Lower lobe of right lung (tissue), 2 donors: ENCODE results near the gene KRT78. TPM values are rescaled to one million over a fixed set of nuclear protein-coding genes. Genes with fewer than 3 reads are reported as not detected.
A peak's percentile ranks its signal among the peaks of the same experiment; 100 is the strongest.

Experiments used
- ATAC-seq, 2 donors: fragments of 200-7000 bp; cut with Tn5 transposase; one replicate each; pipeline ENCODE4 v1.9.1; 2020 to 2022; ENCODE audit warnings: mild to moderate bottlenecking in 2 of 2, moderate library complexity in 2 of 2
- DNase-seq: peaks from one replicate; pipeline ENCODE4 v3.0.0-alpha.2; 2020
- H3K27ac ChIP-seq: fragments of 200-600 bp; one replicate; pipeline ENCODE4 v1.8.0; 2022
- H3K27me3 ChIP-seq: fragments of 200-600 bp; one replicate; pipeline ENCODE4 v1.8.0; 2022; ENCODE audit warnings: low read depth
- H3K36me3 ChIP-seq: fragments of 200-600 bp; one replicate; pipeline ENCODE4 v1.8.0; 2022; ENCODE audit warnings: mild to moderate bottlenecking
- H3K4me1 ChIP-seq: fragments of 200-600 bp; one replicate; pipeline ENCODE4 v1.8.0; 2022
- H3K4me3 ChIP-seq: fragments of 200-600 bp; one replicate; pipeline ENCODE4 v1.8.0; 2022; ENCODE audit warnings: mild to moderate bottlenecking
- H3K9me3 ChIP-seq: fragments of 200-600 bp; one replicate; pipeline ENCODE4 v1.8.0; 2022
- intact Hi-C: fragments of 100-400 bp; cut with DNase I; formaldehyde crosslinking; loops from one replicate; pipeline ENCODE4 v1.11.0; 2022
- total RNA-seq: library from RNA; stranded (reverse); fragmentation: NEBNext Ultra II Directional; extraction: Animal tissue kit (Norgen Biotek cat#: 25700); gene quantifications from one replicate; pipeline ENCODE4 v1.2.1, GENCODE V29; 2021
- TF ChIP-seq, protein P1 (sequence below): fragments of 200-600 bp; IDR thresholded peaks from one replicate; pipeline ENCODE4 v1.8.0; 2022; ENCODE audit warnings: antibody characterized with exemption, mild to moderate bottlenecking
- donor health status: DM: no; HTN: yes; CAD: no; lungs with severe emphysema.

The KRT78 gene
- total RNA-seq, 1 donor from 2014 or later: not detected

- no peaks in the 10 kb centered on the region for H3K9me3 ChIP-seq
- no peaks in the 10 kb centered on the region for H3K4me1 ChIP-seq
- DNase-seq: no peak
- no peak overlapping the region for H3K27ac ChIP-seq
- intact Hi-C loops: no loop called here
- H3K4me3 ChIP-seq: no peak overlapping the region
- H3K36me3 ChIP-seq: no peaks in the 10 kb centered on the region
- TF ChIP-seq, protein P1, sequence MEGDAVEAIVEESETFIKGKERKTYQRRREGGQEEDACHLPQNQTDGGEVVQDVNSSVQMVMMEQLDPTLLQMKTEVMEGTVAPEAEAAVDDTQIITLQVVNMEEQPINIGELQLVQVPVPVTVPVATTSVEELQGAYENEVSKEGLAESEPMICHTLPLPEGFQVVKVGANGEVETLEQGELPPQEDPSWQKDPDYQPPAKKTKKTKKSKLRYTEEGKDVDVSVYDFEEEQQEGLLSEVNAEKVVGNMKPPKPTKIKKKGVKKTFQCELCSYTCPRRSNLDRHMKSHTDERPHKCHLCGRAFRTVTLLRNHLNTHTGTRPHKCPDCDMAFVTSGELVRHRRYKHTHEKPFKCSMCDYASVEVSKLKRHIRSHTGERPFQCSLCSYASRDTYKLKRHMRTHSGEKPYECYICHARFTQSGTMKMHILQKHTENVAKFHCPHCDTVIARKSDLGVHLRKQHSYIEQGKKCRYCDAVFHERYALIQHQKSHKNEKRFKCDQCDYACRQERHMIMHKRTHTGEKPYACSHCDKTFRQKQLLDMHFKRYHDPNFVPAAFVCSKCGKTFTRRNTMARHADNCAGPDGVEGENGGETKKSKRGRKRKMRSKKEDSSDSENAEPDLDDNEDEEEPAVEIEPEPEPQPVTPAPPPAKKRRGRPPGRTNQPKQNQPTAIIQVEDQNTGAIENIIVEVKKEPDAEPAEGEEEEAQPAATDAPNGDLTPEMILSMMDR: no peak
- H3K27me3 ChIP-seq: peaks cover 35% of the 10 kb centered on the region
- ATAC-seq: no peak
Observed at GRCh38 chr12:52838609-52839435, 10.0 kb downstream of the KRT78 start.

- TF ChIP-seq, protein P1: no peak
- Histone ChIP-seq H3K4me3 (no peak overlapping the region), H3K36me3 (no peaks in the 10 kb centered on the region), H3K9me3 (no peaks in the 10 kb centered on the region), H3K27me3 (peaks cover 35% of the 10 kb centered on the region), H3K27ac (no peak overlapping the region), H3K4me1 (no peaks in the 10 kb centered on the region)
- intact Hi-C loops: no loop called here
- DNase-seq: no peak
- ATAC-seq: no peak
Observed at GRCh38 chr12:52837781-52838608, 10.8 kb downstream of the KRT78 start.

DNA sequence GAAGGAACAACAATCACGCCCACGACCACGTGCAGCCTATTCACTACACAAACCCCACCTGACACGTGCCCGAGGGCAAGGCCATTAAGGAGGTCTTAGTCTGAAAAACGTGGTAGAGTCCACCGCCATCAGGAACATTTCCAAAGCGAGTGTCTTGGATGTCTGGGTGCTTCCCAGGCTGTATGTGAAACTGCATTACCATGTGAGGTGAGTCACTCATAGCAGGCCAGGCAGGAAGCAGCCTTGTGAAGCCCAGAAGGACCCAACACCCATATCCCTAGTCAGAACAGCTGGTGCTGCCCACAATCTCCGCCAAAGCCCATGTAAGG lies 11.4 kb downstream of the KRT78 start:
- Histone ChIP-seq H3K27ac (no peak overlapping the region), H3K36me3 (no peaks in the 10 kb centered on the region), H3K4me1 (no peaks in the 10 kb centered on the region), H3K9me3 (no peaks in the 10 kb centered on the region), H3K4me3 (no peak overlapping the region), H3K27me3 (peaks cover 35% of the 10 kb centered on the region)
- no peak for DNase-seq
- TF ChIP-seq, protein P1: no peak
- peak in 1 of 2 donors; percentile 24 for ATAC-seq
- intact Hi-C loops: no loop called here

DNA sequence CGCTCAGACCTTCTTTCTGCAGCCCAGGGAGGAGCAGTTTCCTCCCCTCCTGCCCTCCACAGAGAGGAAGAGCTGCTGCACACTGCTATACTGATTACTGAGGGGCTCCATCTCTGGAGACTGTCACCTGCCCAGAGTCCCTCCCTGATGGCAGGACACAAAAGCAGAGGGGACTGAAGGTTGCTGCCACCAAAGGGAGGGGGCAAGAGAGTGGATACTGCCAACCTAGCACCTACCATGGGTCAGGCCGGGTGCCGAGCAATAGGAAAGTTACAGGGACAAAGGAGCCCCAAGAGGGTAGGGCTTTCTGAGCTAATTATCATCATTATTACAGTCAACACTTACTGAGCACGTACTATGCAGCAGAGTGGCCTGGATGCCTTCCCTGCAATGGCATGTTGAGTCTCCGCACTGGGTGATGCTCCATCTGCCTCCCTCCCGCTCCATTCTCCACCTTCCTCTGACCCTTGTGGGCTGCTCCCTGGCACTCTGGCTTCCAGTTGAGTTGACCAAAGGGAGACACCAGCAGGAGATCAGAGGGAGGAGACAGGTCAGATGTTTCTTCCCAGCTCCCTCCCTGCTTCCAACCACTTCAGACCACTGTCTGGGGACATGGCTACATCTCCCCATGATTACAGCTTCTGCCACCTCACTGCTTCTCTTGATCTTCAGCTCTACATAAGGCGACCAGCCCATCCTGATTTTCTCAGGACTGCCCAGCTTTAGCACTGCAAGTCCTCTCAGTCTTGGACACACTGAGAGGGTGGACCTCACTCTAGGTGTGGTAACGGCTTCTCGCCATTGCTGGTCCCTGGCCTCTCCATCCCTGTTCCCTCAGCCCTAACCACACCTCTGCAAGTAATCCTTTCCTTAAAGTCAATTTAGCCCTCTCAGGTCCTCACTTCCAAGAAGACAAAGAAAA lies 12.0 kb downstream of the KRT78 start:
- H3K36me3 ChIP-seq: no peaks in the 10 kb centered on the region
- DNase-seq (no peak), ATAC-seq (no peak)
- H3K27ac ChIP-seq: no peak overlapping the region
- no peak overlapping the region for H3K4me3 ChIP-seq
- peaks cover 35% of the 10 kb centered on the region for H3K27me3 ChIP-seq
- TF ChIP-seq, protein P1: no peak
- intact Hi-C loops: no loop called here
- no peaks in the 10 kb centered on the region for H3K4me1 ChIP-seq
- no peaks in the 10 kb centered on the region for H3K9me3 ChIP-seq

DNA sequence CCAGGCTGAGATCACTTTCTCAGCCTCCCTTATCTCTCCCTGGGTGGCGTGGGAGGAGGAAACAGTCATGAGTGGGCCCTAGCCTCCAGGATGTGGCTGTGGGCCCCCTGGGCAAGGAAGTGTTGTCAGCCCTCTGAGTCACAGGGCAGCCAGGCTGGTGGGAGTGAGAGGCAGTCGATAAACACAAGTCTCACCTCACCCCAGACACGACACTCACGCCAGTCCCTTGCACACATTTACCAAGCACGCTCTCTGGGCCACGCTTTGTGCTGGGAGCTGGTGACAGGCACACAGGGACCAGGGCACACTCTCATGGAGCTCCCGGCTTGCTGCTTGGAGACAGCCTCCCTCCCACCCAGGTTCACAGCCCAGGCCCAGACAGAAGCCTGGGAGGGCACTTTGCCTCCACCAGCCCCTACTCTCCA lies 12.7 kb downstream of the KRT78 start:
- no peaks in the 10 kb centered on the region for H3K36me3 ChIP-seq
- peaks cover 35% of the 10 kb centered on the region for H3K27me3 ChIP-seq
- no peak overlapping the region for H3K4me3 ChIP-seq
- DNase-seq (peak; percentile 58), ATAC-seq (peak; percentile 33 to 50)
- TF ChIP-seq, protein P1: no peak
- H3K4me1 ChIP-seq: no peaks in the 10 kb centered on the region
- H3K9me3 ChIP-seq: no peaks in the 10 kb centered on the region
- H3K27ac ChIP-seq: no peak overlapping the region
- intact Hi-C loops: no loop called here
